ENCODE data around the gene MLIP. TPM values are rescaled to one million over a fixed set of nuclear protein-coding genes. Genes with fewer than 3 reads are reported as not detected.

MLIP gene
- total RNA-seq, 2 experiments from 2014 or later: not detected

GRCh38 chr6:54315656-54316055 is 204.4 kb downstream of the MLIP start:
- Histone ChIP-seq H3K9me3 (ENCODE audit: low read length) (no peaks in the 10 kb centered on the region), H3K4me3 (ENCODE audit: low read depth, low read length, poor library complexity, severe bottlenecking) (no peak overlapping the region), H2AFZ (ENCODE audit: low read length) (no peak overlapping the region), H3K4me2 (ENCODE audit: low read length) (no peak overlapping the region), H3K4me1 (ENCODE audit: insufficient read depth, low read length, poor library complexity, severe bottlenecking) (no peaks in the 10 kb centered on the region), H3K79me2 (ENCODE audit: insufficient read depth, low read depth, low read length) (no peaks in the 10 kb centered on the region), H4K20me1 (ENCODE audit: insufficient read depth, low read length) (no peaks in the 10 kb centered on the region), H3K36me3 (ENCODE audit: insufficient read depth, low read length) (no peaks in the 10 kb centered on the region), H3K9me2 (ENCODE audit: insufficient read depth, low read length) (no peaks in the 10 kb centered on the region), H3K27ac (ENCODE audit: low read depth, low read length, poor library complexity, severe bottlenecking) (no peak overlapping the region)
- ChIA-PET POLR2A (interaction anchor here (0.7 kb wide), 1 partner anchor 13 kb away, joined by 3 read pairs; no protein-coding TSS in a partner anchor), CTCF (ENCODE audit: unreplicated experiment) (no interaction called here)
- intact Hi-C loops (cut with micrococcal nuclease; ENCODE audit: unreplicated experiment): no loop called here
- DNase-seq (ENCODE audit: low spot score): no peak
- no TSS peak for BruUV-seq (replicated peaks)
- TF ChIP-seq CTCF (conservative IDR thresholded peaks at IDR 0.05; ENCODE audit: low read length) (no peak), EZH2phosphoT487 (IDR thresholded peaks at IDR 0.05; ENCODE audit: borderline replicate concordance, low read depth, low read length) (no peak)

Other genes with a start within 250 kb of the MLIP start
- gene TINAG, start 197.0 kb downstream of the MLIP start, total RNA-seq (2014; rRNA removed; shearing (Covaris generic)): not detected in 2 replicates
- gene TINAG, start 197.0 kb downstream of the MLIP start, total RNA-seq (2022): not detected in 2 replicates